H1 (cell line): Measurements from ENCODE around the gene FBXO8. TPM values are rescaled to one million over a fixed set of nuclear protein-coding genes. Genes with fewer than 3 reads are reported as not detected.

Experiments used
- CTCF ChIA-PET: fragments of 300-600 bp; sonication (Branson Sonifier 250); formaldehyde crosslinking; loops from one replicate; lab custom pipeline; 2021; ENCODE audit not compliant: partially characterized antibody; lab: Charles Lee
- POLR2A ChIA-PET: fragments of 300-600 bp; sonication (Branson Sonifier 250); formaldehyde crosslinking; loops from one replicate; lab custom pipeline; 2021; ENCODE audit warnings: inconsistent platforms; ENCODE audit not compliant: partially characterized antibody; lab: Charles Lee
- DNase-seq, 2 experiments: peaks; one replicate each; pipeline versions ENCODE4 v3.0.0 to v3.0.0-alpha.2; 2010 to 2022; ENCODE audit warnings: low spot score in 2 of 2, low read depth in 1 of 2, mixed read lengths in 1 of 2
- FAIRE-seq: peaks from 2 replicates; lab custom pipeline; 2011; peaks lifted over from hg19 to GRCh38; lab: Jason Lieb, UNC
- H2AFZ ChIP-seq: 2 replicates; pipeline ENCODE4 v1.8.1; 2012; ENCODE audit warnings: low read length, inconsistent platforms
- H2AK5ac ChIP-seq: 2 replicates; pipeline ENCODE4 v1.6.1; 2013; ENCODE audit warnings: low read depth, low read length
- H2BK120ac ChIP-seq: replicated peaks from 2 replicates; pipeline ENCODE3; 2013; ENCODE audit warnings: low read depth, low read length, inconsistent platforms
- H2BK12ac ChIP-seq: 2 replicates; pipeline ENCODE4 v1.6.1; 2013; ENCODE audit warnings: low read depth, low read length
- H2BK15ac ChIP-seq: 2 replicates; pipeline ENCODE4 v1.6.1; 2013; ENCODE audit warnings: low read length
- H2BK20ac ChIP-seq: 2 replicates; pipeline ENCODE4 v1.6.1; 2013; ENCODE audit warnings: low read length
- H2BK5ac ChIP-seq: 2 replicates; pipeline ENCODE4 v1.6.1; 2013; ENCODE audit warnings: low read depth, low read length
- H3K14ac ChIP-seq: 2 replicates; pipeline ENCODE4 v1.6.1; 2013; ENCODE audit warnings: inconsistent platforms; ENCODE audit not compliant: insufficient read length
- H3K18ac ChIP-seq: 2 replicates; pipeline ENCODE4 v1.6.1; 2013; ENCODE audit warnings: low read length; ENCODE audit errors: extremely low read depth
- H3K23ac ChIP-seq: 2 replicates; pipeline ENCODE4 v1.6.1; 2013; ENCODE audit warnings: inconsistent platforms; ENCODE audit not compliant: insufficient read length
- H3K23me2 ChIP-seq: 2 replicates; pipeline ENCODE4 v1.6.1; 2013; ENCODE audit warnings: low read depth, low read length
- H3K27ac ChIP-seq: 2 replicates; pipeline ENCODE4 v1.6.1; 2011; ENCODE audit warnings: low read depth, low read length, inconsistent platforms
- H3K27me3 ChIP-seq, 4 experiments: replicated peaks in 1 of 4; 1 replicate in 1 of 4; 2 replicates in 3 of 4; pipeline versions ENCODE4 v1.6.1 to v1.8.1; 2011 to 2013; ENCODE audit warnings: low read length in 3 of 4, mild to moderate bottlenecking in 3 of 4, inconsistent platforms in 2 of 4, mixed read lengths in 2 of 4, moderate library complexity in 1 of 4; ENCODE audit not compliant: control insufficient read depth in 3 of 4, insufficient read depth in 3 of 4; ENCODE audit errors: extremely low read depth in 1 of 4
- H3K36me3 ChIP-seq, 4 experiments: 2 replicates each; pipeline versions ENCODE4 v1.6.1 to v1.8.1; 2011 to 2013; ENCODE audit warnings: mild to moderate bottlenecking in 4 of 4, low read length in 3 of 4, moderate library complexity in 2 of 4, control low read depth in 1 of 4, inconsistent platforms in 1 of 4; ENCODE audit not compliant: insufficient read depth in 4 of 4, control insufficient read depth in 2 of 4
- H3K4ac ChIP-seq: replicated peaks from 2 replicates; pipeline ENCODE3; 2013; ENCODE audit warnings: low read length, low read depth, mixed read lengths, inconsistent platforms; ENCODE audit not compliant: insufficient read length
- H3K4me1 ChIP-seq, 4 experiments: replicated peaks in 1 of 4; 1 replicate in 1 of 4; 2 replicates in 3 of 4; pipeline versions ENCODE4 v1.6.1 to v1.8.1; 2011 to 2013; ENCODE audit warnings: low read length in 3 of 4, inconsistent platforms in 2 of 4, mixed read lengths in 1 of 4; ENCODE audit not compliant: insufficient read depth in 4 of 4, control insufficient read depth in 3 of 4
- H3K4me2 ChIP-seq, 2 experiments: 2 replicates each; pipeline versions ENCODE4 v1.6.1 to v1.8.1; 2011 to 2013; ENCODE audit warnings: low read depth in 2 of 2, low read length in 2 of 2, control low read depth in 1 of 2, inconsistent platforms in 1 of 2, mild to moderate bottlenecking in 1 of 2; ENCODE audit not compliant: insufficient read depth in 1 of 2
- H3K4me3 ChIP-seq, 4 experiments: fragments of 200-600, 300-600 bp in 1 of 4; sonication (generic), shearing (Covaris generic), sonication (Bioruptor Twin) in 1 of 4; 2 replicates each; pipeline versions ENCODE4 v1.5.1 to v1.8.1; 2011 to 2016; ENCODE audit warnings: low read length in 4 of 4, low read depth in 3 of 4, control low read depth in 2 of 4, inconsistent platforms in 2 of 4, mild to moderate bottlenecking in 2 of 4, mixed read lengths in 1 of 4, moderate library complexity in 1 of 4; ENCODE audit not compliant: insufficient read depth in 2 of 4; ENCODE audit errors: extremely low read depth in 1 of 4
- H3K56ac ChIP-seq: replicated peaks from 2 replicates; pipeline ENCODE3; 2013; ENCODE audit warnings: low read depth, mild to moderate bottlenecking, mixed read lengths, low read length, inconsistent platforms; ENCODE audit not compliant: insufficient read length
- H3K79me1 ChIP-seq: 2 replicates; pipeline ENCODE4 v1.6.1; 2013; ENCODE audit warnings: low read depth, low read length, control low read depth
- H3K79me2 ChIP-seq, 2 experiments: 2 replicates each; pipeline versions ENCODE4 v1.6.1 to v1.8.1; 2012 to 2013; ENCODE audit warnings: low read length in 2 of 2, mild to moderate bottlenecking in 2 of 2, inconsistent platforms in 1 of 2; ENCODE audit not compliant: insufficient read depth in 2 of 2, control insufficient read depth in 1 of 2
- H3K9ac ChIP-seq, 4 experiments: replicated peaks in 1 of 4; 1 replicate in 1 of 4; 2 replicates in 3 of 4; pipeline versions ENCODE4 v1.6.1 to v1.8.1; 2011 to 2013; ENCODE audit warnings: low read depth in 3 of 4, low read length in 3 of 4, control low read depth in 2 of 4, mild to moderate bottlenecking in 2 of 4, moderate library complexity in 2 of 4, inconsistent platforms in 1 of 4; ENCODE audit errors: extremely low read depth in 1 of 4
- H3K9me3 ChIP-seq, 2 experiments: 2 replicates each; pipeline versions ENCODE4 v1.6.1 to v1.8.1; 2012 to 2013; ENCODE audit warnings: mild to moderate bottlenecking in 2 of 2, moderate library complexity in 2 of 2, control low read depth in 1 of 2, inconsistent platforms in 1 of 2, low read depth in 1 of 2, low read length in 1 of 2, mixed read lengths in 1 of 2; ENCODE audit not compliant: insufficient read depth in 2 of 2
- H4K20me1 ChIP-seq, 2 experiments: replicated peaks in 1 of 2; 2 replicates each; pipeline versions ENCODE3 to v1.8.1; 2011 to 2013; ENCODE audit warnings: inconsistent platforms in 2 of 2, low read length in 2 of 2, mild to moderate bottlenecking in 1 of 2; ENCODE audit not compliant: insufficient read depth in 2 of 2, control insufficient read depth in 1 of 2
- H4K5ac ChIP-seq: 2 replicates; pipeline ENCODE4 v1.6.1; 2013; ENCODE audit warnings: low read length, low read depth, mixed read lengths, inconsistent platforms; ENCODE audit not compliant: insufficient read length
- H4K8ac ChIP-seq: 2 replicates; pipeline ENCODE4 v1.8.0; 2013; ENCODE audit warnings: mild to moderate bottlenecking, moderate library complexity, low read length, inconsistent platforms; ENCODE audit not compliant: insufficient read depth; ENCODE audit errors: extremely low read depth
- H4K91ac ChIP-seq: replicated peaks from 2 replicates; pipeline ENCODE3; 2013; ENCODE audit warnings: low read length, mixed read lengths, inconsistent platforms; ENCODE audit not compliant: insufficient read length
- CTCF ChIP-seq, 3 experiments: IDR thresholded peaks; 1 replicate in 2 of 3; 2 replicates in 1 of 3; pipeline versions ENCODE4 v1.5.1 to v1.6.1; 2011; ENCODE audit warnings: low read length in 3 of 3, mild to moderate bottlenecking in 3 of 3, inconsistent platforms in 2 of 3, low read depth in 1 of 3, moderate library complexity in 1 of 3; ENCODE audit not compliant: insufficient read depth in 1 of 3; ENCODE audit errors: control extremely low read depth in 1 of 3
- SIN3A ChIP-seq, 2 experiments: IDR thresholded peaks in 1 of 2; conservative IDR thresholded peaks in 1 of 2; 2 replicates each; pipeline ENCODE4 v1.6.1; 2011 to 2012; ENCODE audit warnings: low read length in 2 of 2, improper control_type of control experiment in 1 of 2, low read depth in 1 of 2, mild to moderate bottlenecking in 1 of 2
- TCF12 ChIP-seq: IDR thresholded peaks from 2 replicates; pipeline ENCODE4 v1.6.1; 2011; ENCODE audit warnings: low read depth, mild to moderate bottlenecking, low read length
- TEAD4 ChIP-seq: IDR thresholded peaks from 2 replicates; pipeline ENCODE4 v1.6.1; 2012; ENCODE audit warnings: low read depth, low read length, inconsistent platforms, mixed read lengths
- WGBS, 2 experiments: shearing (Covaris generic) in 1 of 2; methylation state at CpG; one replicate each; pipeline versions ENCODE4 v1.1.6 to v1.1.7; 2013 to 2015; ENCODE audit warnings: low lambda C conversion rate in 2 of 2, mixed read lengths in 2 of 2, inconsistent platforms in 1 of 2, low coverage in 1 of 2, missing lambda C conversion rate in 1 of 2; ENCODE audit not compliant: insufficient replicate concordance in 2 of 2, insufficient coverage in 1 of 2, insufficient read length in 1 of 2; ENCODE audit errors: extremely low coverage in 1 of 2, missing lambda C conversion rate in 1 of 2; 5-methylcytosine and 5-hydroxymethylcytosine counted together
- polyA plus RNA-seq, 7 experiments: library from polyadenylated mRNA; depleted of rRNA in 3 of 7; stranded (reverse) in 5 of 7; unstranded in 2 of 7; fragments of >200 nt in 5 of 7; fragments of 200-250 nt in 2 of 7; gene quantifications; 1 replicate in 5 of 7; 2 replicates in 1 of 7; 4 replicates in 1 of 7; pipeline versions ENCODE4 v1.2.1 to v1.2.3, GENCODE V29; 2011 to 2013; ENCODE audit warnings: missing spikeins in 2 of 7, mixed read lengths in 2 of 7
- total RNA-seq: library from RNA; stranded (reverse); fragmentation: NEBNext Ultra II Directional; extraction: Animal tissue kit (Norgen Biotek cat#: 25700); gene quantifications from 2 replicates; pipeline ENCODE4 v1.2.1, GENCODE V29; 2021

Gene FBXO8
- total and polyA plus RNA-seq, 2 of the 8 experiments (the other 6 are each of a cell fraction or from before 2014, with no cell fraction given) = 5.1 to 7.5 TPM

- Histone ChIP-seq H3K23ac (no peak overlapping the region), H4K8ac (no peak overlapping the region), H2BK5ac (no peak overlapping the region), H3K4me1 (no peaks in the 10 kb centered on the region), H3K56ac (no peak overlapping the region), H2BK120ac (no peak overlapping the region), H3K4me2 (no peak overlapping the region), H2BK15ac (no peak overlapping the region), H3K27me3 (no peaks in the 10 kb centered on the region), H2BK20ac (no peak overlapping the region), H4K5ac (no peak overlapping the region), H3K18ac (no peak overlapping the region), H3K9me3 (no peaks in the 10 kb centered on the region), H3K27ac (no peak overlapping the region), H2AK5ac (no peak overlapping the region), H3K79me2 (no peaks in the 10 kb centered on the region; a peak in 1 of 4 replicates), H3K4me3 (no peak overlapping the region), H3K23me2 (no peaks in the 10 kb centered on the region), H3K36me3 (no peaks in the 10 kb centered on the region), H3K14ac (no peak overlapping the region), H4K91ac (no peak overlapping the region), H3K4ac (no peak overlapping the region), H2BK12ac (no peak overlapping the region), H3K9ac (no peak overlapping the region), H4K20me1 (no peaks in the 10 kb centered on the region), H2AFZ (no peak overlapping the region), H3K79me1 (no peaks in the 10 kb centered on the region)
- TF ChIP-seq TCF12 = no peak
- TF ChIP-seq CTCF (IDR thresholded peaks at IDR 0.05; ENCODE audit: control extremely low read depth in 1 of 3, insufficient read depth in 1 of 3, low read depth in 1 of 3, low read length in 3 of 3) = no peak
- TF ChIP-seq SIN3A (conservative IDR thresholded peaks at IDR 0.05 in 1 of 2, IDR thresholded peaks at IDR 0.05 in 1 of 2; ENCODE audit: low read depth in 1 of 2, low read length in 2 of 2) = no peak
- no peak for TF ChIP-seq TEAD4
- 90% methylated on average over 3 of the region's 3 CpGs; no CpG with 5 or more reads in 1 of the 2 experiments for WGBS, 2 experiments
- ChIA-PET CTCF (no interaction called here), POLR2A (no interaction called here)
- no peak for DNase-seq
- FAIRE-seq = no peak
Measured at GRCh38 chr4:174277433-174277832, 6.0 kb downstream of the FBXO8 start.
